CD8-positive, alpha-beta memory T cell (primary cell): ENCODE measurements around the gene SUPT4H1. TPM values are rescaled to one million over a fixed set of nuclear protein-coding genes. Genes with fewer than 3 reads are reported as not detected.

ENCODE experiments used
- CTCF ChIA-PET: fragments of 350-600 bp; sonication (Branson Sonifier 250); formaldehyde crosslinking; loops from one replicate; lab custom pipeline; 2021; ENCODE audit warnings: antibody characterized with exemption; lab: Charles Lee
- POLR2A ChIA-PET: fragments of 350-600 bp; sonication (Branson Sonifier 250); formaldehyde crosslinking; loops from one replicate; lab custom pipeline; 2021; ENCODE audit warnings: antibody characterized with exemption; lab: Charles Lee
- DNase-seq, 5 donors: peaks; one replicate each; pipeline versions ENCODE4 v3.0.0 to v3.0.0-alpha.2; 2020 to 2022; ENCODE audit warnings: mixed read lengths in 1 of 5
- H3K27ac ChIP-seq: one replicate; pipeline ENCODE4 v1.7.0; 2013; ENCODE audit warnings: low read depth, mild to moderate bottlenecking, low read length, moderate library complexity
- H3K27me3 ChIP-seq: 2 replicates; pipeline ENCODE4 v1.7.0; 2013; ENCODE audit warnings: low read length, mild to moderate bottlenecking; ENCODE audit not compliant: insufficient read depth, poor library complexity, severe bottlenecking
- H3K36me3 ChIP-seq: 2 replicates; pipeline ENCODE4 v1.7.0; 2013; ENCODE audit warnings: mild to moderate bottlenecking, low read length, moderate library complexity; ENCODE audit not compliant: insufficient read depth
- H3K4me1 ChIP-seq: 2 replicates; pipeline ENCODE4 v1.7.0; 2013; ENCODE audit warnings: mild to moderate bottlenecking, low read length, moderate library complexity; ENCODE audit not compliant: insufficient read depth
- H3K4me3 ChIP-seq: 2 replicates; pipeline ENCODE4 v1.7.0; 2013; ENCODE audit warnings: mild to moderate bottlenecking, low read length
- H3K9me3 ChIP-seq: 2 replicates; pipeline ENCODE4 v1.7.0; 2013; ENCODE audit warnings: mild to moderate bottlenecking, low read length
- H3K27ac Mint-ChIP-seq, 8 donors: one replicate each; pipeline ENCODE4 v1.8.0; 2020 to 2021; ENCODE audit warnings: mixed read lengths in 8 of 8, mild to moderate bottlenecking in 6 of 8, inconsistent platforms in 3 of 8, moderate library complexity in 3 of 8
- H3K27me3 Mint-ChIP-seq, 2 donors: one replicate each; pipeline ENCODE4 v1.8.0; 2020 to 2021; ENCODE audit warnings: mixed read lengths in 2 of 2, mild to moderate bottlenecking in 1 of 2, moderate library complexity in 1 of 2
- H3K36me3 Mint-ChIP-seq, 3 donors: one replicate each; pipeline ENCODE4 v1.8.0; 2020 to 2021; ENCODE audit warnings: mixed read lengths in 3 of 3, inconsistent platforms in 1 of 3, mild to moderate bottlenecking in 1 of 3
- H3K4me1 Mint-ChIP-seq, 3 donors: one replicate each; pipeline ENCODE4 v1.8.0; 2020 to 2021; ENCODE audit warnings: mixed read lengths in 3 of 3, inconsistent platforms in 1 of 3, mild to moderate bottlenecking in 1 of 3
- H3K4me3 Mint-ChIP-seq, 7 donors: one replicate each; pipeline ENCODE4 v1.8.0; 2020 to 2021; ENCODE audit warnings: mixed read lengths in 7 of 7, mild to moderate bottlenecking in 6 of 7, moderate library complexity in 4 of 7, inconsistent platforms in 2 of 7
- H3K9me3 Mint-ChIP-seq, 5 donors: one replicate each; pipeline ENCODE4 v1.8.0; 2020 to 2022; ENCODE audit warnings: mixed read lengths in 5 of 5, mild to moderate bottlenecking in 3 of 5, moderate library complexity in 2 of 5, inconsistent platforms in 1 of 5
- polyA plus RNA-seq: library from polyadenylated mRNA; unstranded; fragments of 300-500 nt; fragmentation: Illumina TruSeq; gene quantifications from one replicate; pipeline ENCODE4 v1.2.3, GENCODE V29; 2021
- total RNA-seq, 2 experiments: library from RNA; stranded (reverse); gene quantifications; one replicate each; pipeline ENCODE4 v1.2.3, GENCODE V29; 2021

Gene SUPT4H1
- total and polyA plus RNA-seq, 3 experiments from 2014 or later = 97.5 to 149 (median 145) TPM

GRCh38 chr17:58308173-58308984 lies 43.6 kb downstream of the SUPT4H1 start:
- peaks cover 7 to 30% (median 8%) of the 10 kb centered on the region in 3 donors for H3K36me3 Mint-ChIP-seq
- H3K36me3 ChIP-seq = peaks cover 7% of the 10 kb centered on the region
- DNase-seq = peak in 1 of 5 donors; percentile 39
- H3K27ac Mint-ChIP-seq = no peak overlapping the region
- H3K27me3 ChIP-seq = no peaks in the 10 kb centered on the region
- CTCF ChIA-PET = interaction anchor here (1.2 to 2.1 kb wide), 4 partner anchors 9 to 179 kb away, joined by 3 to 8 read pairs (median 5); partner anchors contain the start of gene HSF5
- POLR2A ChIA-PET = interaction anchor here (0.5 kb wide), 1 partner anchor 38 kb away, joined by 4 read pairs; no protein-coding TSS in a partner anchor
- H3K27me3 Mint-ChIP-seq = no peaks in the 10 kb centered on the region
- no peaks in the 10 kb centered on the region for H3K9me3 ChIP-seq
- H3K4me1 ChIP-seq = no peaks in the 10 kb centered on the region
- H3K4me3 Mint-ChIP-seq = no peak overlapping the region
- H3K27ac ChIP-seq = no peak overlapping the region
- no peaks in the 10 kb centered on the region for H3K9me3 Mint-ChIP-seq
- H3K4me3 ChIP-seq = no peak overlapping the region
- peaks cover 5 to 7% (median 6%) of the 10 kb centered on the region in 3 donors for H3K4me1 Mint-ChIP-seq

GRCh38 chr17:58307468-58308172 lies 44.4 kb downstream of the SUPT4H1 start:
- Histone ChIP-seq H3K27ac (no peak overlapping the region), H3K4me3 (no peak overlapping the region), H3K4me1 (no peaks in the 10 kb centered on the region), H3K9me3 (no peaks in the 10 kb centered on the region), H3K27me3 (no peaks in the 10 kb centered on the region), H3K36me3 (peaks cover 7% of the 10 kb centered on the region)
- ChIA-PET CTCF (interaction anchor here (1.2 to 2.1 kb wide), 4 partner anchors 10 to 180 kb away, joined by 3 to 8 read pairs (median 5); partner anchors contain the start of gene HSF5), POLR2A (no interaction called here)
- H3K4me1 Mint-ChIP-seq = peaks cover 5 to 7% (median 6%) of the 10 kb centered on the region in 3 donors
- H3K27me3 Mint-ChIP-seq = no peaks in the 10 kb centered on the region
- H3K4me3 Mint-ChIP-seq = no peak overlapping the region
- peak overlapping the region in 2 of 8 donors; percentile 26 to 70 for H3K27ac Mint-ChIP-seq
- peaks cover 7 to 28% (median 8%) of the 10 kb centered on the region in 3 donors for H3K36me3 Mint-ChIP-seq
- H3K9me3 Mint-ChIP-seq = no peaks in the 10 kb centered on the region
- DNase-seq = no peak

GRCh38 chr17:58306131-58306951 lies 45.7 kb downstream of the SUPT4H1 start:
- H3K27me3 Mint-ChIP-seq = no peaks in the 10 kb centered on the region
- H3K4me3 Mint-ChIP-seq = no peak overlapping the region
- no peak overlapping the region for H3K27ac Mint-ChIP-seq
- peaks cover 7% of the 10 kb centered on the region for H3K36me3 ChIP-seq
- no peaks in the 10 kb centered on the region for H3K27me3 ChIP-seq
- no peaks in the 10 kb centered on the region for H3K4me1 ChIP-seq
- H3K27ac ChIP-seq = no peak overlapping the region
- peaks cover 7 to 27% (median 8%) of the 10 kb centered on the region in 3 donors for H3K36me3 Mint-ChIP-seq
- peaks cover 5 to 7% (median 6%) of the 10 kb centered on the region in 3 donors for H3K4me1 Mint-ChIP-seq
- H3K9me3 ChIP-seq = no peaks in the 10 kb centered on the region
- H3K4me3 ChIP-seq = no peak overlapping the region
- ChIA-PET CTCF (interaction anchor here (1.2 to 2.5 kb wide), 3 partner anchors 9 to 11 kb away, joined by 3 to 16 read pairs (median 8); no protein-coding TSS in a partner anchor), POLR2A (interaction anchor here (0.6 kb wide), 1 partner anchor 34 kb away, joined by 7 read pairs; no protein-coding TSS in a partner anchor)
- H3K9me3 Mint-ChIP-seq = no peaks in the 10 kb centered on the region
- DNase-seq = no peak

GRCh38 chr17:58305626-58306025 lies 46.4 kb downstream of the SUPT4H1 start:
- Mint-ChIP-seq H3K4me1 (peaks cover 5 to 10% (median 6%) of the 10 kb centered on the region in 3 donors), H3K4me3 (no peak overlapping the region), H3K27me3 (no peaks in the 10 kb centered on the region), H3K36me3 (peaks cover 7 to 27% (median 8%) of the 10 kb centered on the region in 3 donors), H3K9me3 (no peaks in the 10 kb centered on the region), H3K27ac (no peak overlapping the region)
- Histone ChIP-seq H3K4me3 (no peak overlapping the region), H3K27me3 (no peaks in the 10 kb centered on the region), H3K27ac (no peak overlapping the region), H3K36me3 (peaks cover 7% of the 10 kb centered on the region), H3K9me3 (no peaks in the 10 kb centered on the region), H3K4me1 (no peaks in the 10 kb centered on the region)
- CTCF ChIA-PET = interaction anchor here (1.2 to 2.7 kb wide), 3 partner anchors 9 to 112 kb away, joined by 3 to 20 read pairs (median 16); partner anchors contain the start of gene RNF43
- POLR2A ChIA-PET = interaction anchor here (0.6 kb wide), 1 partner anchor 35 kb away, joined by 7 read pairs; no protein-coding TSS in a partner anchor
- DNase-seq = no peak

GRCh38 chr17:58304750-58305486 lies 47.1 kb downstream of the SUPT4H1 start:
- ChIA-PET CTCF (interaction anchor here (0.5 to 2.7 kb wide), 11 partner anchors 10 to 143 kb away, joined by 3 to 20 read pairs (median 4); partner anchors contain the start of gene RNF43), POLR2A (interaction anchor here (1.3 to 1.6 kb wide), 2 partner anchors 40 to 47 kb away, joined by 4 read pairs; partner anchors contain the start of gene SUPT4H1)
- DNase-seq = no peak
- Histone ChIP-seq H3K4me3 (no peak overlapping the region), H3K36me3 (peaks cover 7% of the 10 kb centered on the region), H3K27ac (no peak overlapping the region), H3K27me3 (no peaks in the 10 kb centered on the region), H3K4me1 (no peaks in the 10 kb centered on the region), H3K9me3 (no peaks in the 10 kb centered on the region)
- H3K27ac Mint-ChIP-seq = peak overlapping the region in 1 of 8 donors; percentile 24
- no peaks in the 10 kb centered on the region for H3K9me3 Mint-ChIP-seq
- peaks cover 5 to 13% (median 6%) of the 10 kb centered on the region in 3 donors for H3K4me1 Mint-ChIP-seq
- peaks cover 7 to 23% (median 8%) of the 10 kb centered on the region in 3 donors for H3K36me3 Mint-ChIP-seq
- no peak overlapping the region for H3K4me3 Mint-ChIP-seq
- no peaks in the 10 kb centered on the region for H3K27me3 Mint-ChIP-seq

- H3K4me3 ChIP-seq = no peak overlapping the region
- DNase-seq = peak; percentile 34 to 70 (median 52)
- no peaks in the 10 kb centered on the region for H3K4me1 ChIP-seq
- H3K27ac ChIP-seq = no peak overlapping the region
- Mint-ChIP-seq H3K36me3 (peaks cover 6 to 17% (median 8%) of the 10 kb centered on the region in 3 donors), H3K4me1 (peaks cover 5 to 13% (median 6%) of the 10 kb centered on the region in 3 donors), H3K27ac (peak overlapping the region in 5 of 8 donors; percentile 2 to 70 (median 42)), H3K27me3 (no peaks in the 10 kb centered on the region), H3K9me3 (no peaks in the 10 kb centered on the region), H3K4me3 (peak overlapping the region in 1 of 7 donors; percentile 72)
- CTCF ChIA-PET = interaction anchor here (0.5 to 2.7 kb wide), 15 partner anchors 10 to 325 kb away, joined by 3 to 20 read pairs (median 4); partner anchors contain the start of genes RNF43 and SUPT4H1
- H3K36me3 ChIP-seq = peaks cover 7% of the 10 kb centered on the region
- H3K27me3 ChIP-seq = no peaks in the 10 kb centered on the region
- POLR2A ChIA-PET = interaction anchor here (0.9 to 1.6 kb wide), 3 partner anchors 40 to 146 kb away, joined by 3 to 4 read pairs (median 4); partner anchors contain the start of gene SUPT4H1
- no peaks in the 10 kb centered on the region for H3K9me3 ChIP-seq
Observed at GRCh38 chr17:58303971-58304749, 47.8 kb downstream of the SUPT4H1 start.
